Aorta (tissue), 5 donors: ENCODE results near the gene TMEM80. TPM values are rescaled to one million over a fixed set of nuclear protein-coding genes. Genes with fewer than 3 reads are reported as not detected.

Experiments used
- ATAC-seq: fragments of 200-7000 bp; cut with Tn5 transposase; one replicate; pipeline ENCODE4 v1.9.1; 2022; ENCODE audit warnings: moderate library complexity; ENCODE audit not compliant: low FRiP score
- DNase-seq, 2 donors: peaks; one replicate each; pipeline ENCODE4 v3.0.0-alpha.2; 2020
- H3K27ac ChIP-seq, 2 donors: one replicate each; pipeline ENCODE4 v1.5.1; 2013; ENCODE audit warnings: low read length in 2 of 2, mild to moderate bottlenecking in 2 of 2, moderate library complexity in 2 of 2, control low read depth in 1 of 2, inconsistent platforms in 1 of 2, low read depth in 1 of 2
- H3K27me3 ChIP-seq, 2 donors: one replicate each; pipeline ENCODE4 v1.6.1; 2013; ENCODE audit warnings: control low read depth in 1 of 2, low read length in 1 of 2, mild to moderate bottlenecking in 1 of 2, moderate library complexity in 1 of 2; ENCODE audit not compliant: insufficient read depth in 2 of 2, control insufficient read depth in 1 of 2
- H3K36me3 ChIP-seq, 2 donors: one replicate each; pipeline ENCODE4 v1.6.1; 2013; ENCODE audit warnings: control low read depth in 1 of 2, low read length in 1 of 2, mild to moderate bottlenecking in 1 of 2; ENCODE audit not compliant: insufficient read depth in 2 of 2, control insufficient read depth in 1 of 2
- H3K4me1 ChIP-seq, 2 donors: one replicate each; pipeline ENCODE4 v1.6.1; 2013; ENCODE audit warnings: low read length in 2 of 2, control low read depth in 1 of 2, mild to moderate bottlenecking in 1 of 2, moderate library complexity in 1 of 2; ENCODE audit not compliant: insufficient read depth in 2 of 2, control insufficient read depth in 1 of 2
- H3K4me3 ChIP-seq, 2 donors: one replicate each; pipeline ENCODE4 v1.5.1; 2013; ENCODE audit warnings: low read length in 2 of 2, control low read depth in 1 of 2, mild to moderate bottlenecking in 1 of 2
- H3K9me3 ChIP-seq: one replicate; pipeline ENCODE4 v1.6.1; 2013; ENCODE audit warnings: mild to moderate bottlenecking, low read length; ENCODE audit not compliant: control insufficient read depth
- WGBS, 2 donors: extraction: QIAGEN DNeasy Blood & Tissue Kit; methylation state at CpG; one replicate each; pipeline ENCODE4 v1.1.7; 2013; 5-methylcytosine and 5-hydroxymethylcytosine counted together
- intact Hi-C, 2 donors: fragments of 100-400 bp; cut with DNase I; formaldehyde crosslinking; loops; one replicate each; pipeline versions ENCODE4 v1.14.2 to v1.15.0; 2022
- polyA plus RNA-seq, 2 donors: library from polyadenylated mRNA; stranded (reverse); fragments of 200-250 nt; gene quantifications; one replicate each; pipeline ENCODE4 v1.2.3, GENCODE V29; 2013
- total RNA-seq, 2 donors: library from RNA; stranded (reverse); fragmentation: NEBNext Ultra II Directional; extraction: Animal tissue kit (Norgen Biotek cat#: 25700); gene quantifications; one replicate each; pipeline ENCODE4 v1.2.1, GENCODE V29; 2021
- donor health status: healthy with polysubstance abuse.
- donor health status: Bipolar disorder and iron deficiency.
- donor health status: DM: no; HTN: no; CAD: no.
- donor health status: DM: no; HTN: no; CAD: no.
- donor health status: DM: yes; HTN: yes; CAD: no.

TMEM80 gene
- total and polyA plus RNA-seq, 4 donors = 8.4 to 31.2 (median 19.3) TPM

DNA sequence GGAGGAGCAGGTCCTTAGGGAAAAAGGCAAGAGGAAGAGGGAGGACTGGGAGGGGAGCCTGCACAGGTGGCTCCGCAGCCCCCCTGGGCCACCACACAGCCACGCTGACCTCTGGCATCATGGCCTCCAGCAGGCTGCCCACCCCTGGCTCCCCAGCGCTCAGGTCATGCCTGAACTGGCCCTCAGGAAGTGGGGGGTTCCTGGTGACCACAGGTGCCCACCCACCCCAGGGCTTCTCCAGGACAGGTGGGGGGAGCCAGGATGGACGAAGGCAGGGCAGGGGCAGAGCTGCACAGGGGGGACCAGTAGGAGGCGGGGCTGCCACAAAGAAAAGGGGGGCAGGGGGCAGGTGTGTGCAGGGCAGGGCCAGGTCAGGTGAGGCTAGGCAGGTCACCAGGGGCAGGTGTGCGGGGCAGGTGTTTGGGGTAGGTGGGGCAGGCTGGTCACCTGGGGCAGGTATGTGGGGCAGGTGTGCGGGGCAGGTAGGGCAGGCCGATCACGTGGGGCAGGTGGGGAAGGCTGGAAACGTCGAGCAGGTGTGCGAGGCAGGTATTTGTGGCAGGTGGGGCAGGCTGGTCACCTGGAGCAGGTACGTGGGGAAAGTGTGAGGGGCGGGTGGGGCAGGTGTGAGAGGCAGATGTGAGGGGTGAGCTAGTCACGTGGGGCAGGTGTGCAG, 1.6 kb upstream of the TMEM80 start:
- 75% methylated on average over 15 of the region's 15 CpGs for WGBS, 2 donors
- H3K4me3 ChIP-seq = no peak overlapping the region
- H3K27ac ChIP-seq = no peak overlapping the region

DNA sequence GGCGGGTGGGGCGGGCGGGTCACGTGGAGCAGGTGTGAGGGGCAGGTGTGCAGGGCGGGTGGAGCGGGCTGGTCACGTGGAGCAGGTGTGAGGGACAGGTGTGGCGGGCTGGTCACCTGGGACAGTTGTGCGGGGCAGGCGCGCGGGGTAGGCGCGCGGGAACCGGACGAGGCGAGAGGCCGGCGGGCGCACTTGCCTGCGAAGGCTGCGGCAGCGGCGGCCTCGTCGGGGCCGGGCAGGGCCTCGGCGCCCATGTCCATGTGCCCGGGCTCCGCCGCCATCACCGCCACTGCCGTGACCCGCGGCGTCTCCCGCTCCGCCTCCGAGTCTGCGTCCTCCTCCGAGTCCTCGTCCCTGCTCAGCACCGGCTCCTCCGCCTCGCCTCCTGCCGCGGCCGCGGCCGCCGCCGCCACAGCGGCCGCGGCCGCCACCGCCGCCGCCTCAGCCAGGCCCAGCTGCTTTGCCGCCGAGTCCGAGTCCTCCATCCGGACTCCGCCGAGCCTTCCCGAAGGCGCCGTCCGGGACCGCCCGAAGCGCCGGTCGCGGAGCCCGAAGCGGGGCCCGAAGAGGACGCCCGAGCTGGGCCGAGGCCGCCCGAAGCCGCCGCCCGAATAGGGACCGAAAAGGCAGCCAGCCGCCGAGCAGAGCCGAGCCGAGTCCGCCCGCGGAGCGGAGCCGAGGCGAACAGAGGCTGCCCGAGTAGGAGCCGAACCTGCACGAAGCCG, 891 bp upstream of the TMEM80 start, which contains the start of gene DEAF1:
TSS of gene DEAF1 (minus strand) at position 660 of the 725 bp plus-strand sequence. CDS start at position 485, 175 bp downstream.
- WGBS, 2 donors = 4% methylated on average over 58 to 103 of the region's 103 CpGs
- intact Hi-C loops = no loop called here
- Histone ChIP-seq H3K4me3 (peak within 1 kb of the TSS; percentile 54 to 72), H3K27me3 (no peaks in the 10 kb centered on the region), H3K36me3 (no peaks in the 10 kb centered on the region), H3K4me1 (no peaks in the 10 kb centered on the region), H3K9me3 (no peaks in the 10 kb centered on the region), H3K27ac (peak within 1 kb of the TSS; percentile 83 to 92)
- DNase-seq (peak; percentile 100), ATAC-seq (peak; percentile 97)

More for the DNA sequence above, 1.6 kb upstream of the TMEM80 start:
- no peaks in the 10 kb centered on the region for H3K36me3 ChIP-seq
- intact Hi-C loops = no loop called here
- no peak for ATAC-seq
- DNase-seq = peak in 1 of 2 donors; percentile 78
- H3K4me1 ChIP-seq = no peaks in the 10 kb centered on the region
- no peaks in the 10 kb centered on the region for H3K9me3 ChIP-seq
- H3K27me3 ChIP-seq = no peaks in the 10 kb centered on the region

DNA sequence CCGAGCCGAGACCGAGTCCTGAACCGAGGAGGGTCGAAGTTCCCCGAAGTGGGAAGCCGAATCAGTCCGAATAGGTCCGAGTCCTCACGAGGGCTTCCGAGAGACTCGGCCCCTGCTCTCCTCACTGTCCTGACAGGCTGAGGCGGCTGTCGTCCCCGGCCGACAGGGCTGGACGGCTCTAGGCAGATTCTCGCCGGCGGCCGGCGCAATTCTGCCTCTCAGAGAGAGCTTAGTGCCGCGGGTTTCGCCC, 403 bp upstream of the TMEM80 start:
- Histone ChIP-seq H3K27ac (peak overlapping the region; percentile 83 to 92), H3K27me3 (no peaks in the 10 kb centered on the region), H3K4me3 (peak overlapping the region; percentile 23 to 39), H3K4me1 (no peaks in the 10 kb centered on the region), H3K9me3 (no peaks in the 10 kb centered on the region), H3K36me3 (no peaks in the 10 kb centered on the region)
- no peak for DNase-seq
- 0% methylated on average over 23 to 25 of the region's 25 CpGs for WGBS, 2 donors
- intact Hi-C loops = no loop called here
- no peak for ATAC-seq

DNA sequence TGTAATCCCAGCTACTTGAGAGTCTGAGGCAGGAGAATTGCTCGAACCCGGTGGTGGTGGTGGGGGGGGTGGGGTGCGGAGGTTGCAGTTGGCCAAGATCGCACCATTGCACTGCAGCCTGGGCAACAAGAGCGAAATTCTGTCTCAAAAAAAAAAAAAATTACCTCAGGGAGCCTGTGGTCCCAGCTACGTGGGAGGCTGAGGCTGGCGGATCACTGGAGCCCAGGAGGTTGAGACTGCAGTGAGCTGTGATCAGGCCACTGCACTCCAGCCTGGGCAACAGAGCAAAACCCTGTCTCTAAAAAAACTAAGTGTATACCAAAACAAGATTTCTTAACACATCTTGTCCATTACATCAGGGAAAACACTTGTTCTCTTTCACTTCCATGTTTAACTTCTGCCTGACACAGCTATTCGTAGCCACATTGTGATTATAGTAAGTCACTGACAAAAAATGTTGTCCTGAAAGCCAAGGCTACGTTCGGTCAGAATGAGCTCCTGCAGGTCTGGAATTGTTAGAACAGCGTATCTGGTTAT, 1.4 kb downstream of the TMEM80 start:
- H3K4me1 ChIP-seq = no peaks in the 10 kb centered on the region
- H3K27ac ChIP-seq = peak overlapping the region in 1 of 2 donors; percentile 6
- WGBS, 2 donors = 22 to 27% methylated on average over 11 of the region's 11 CpGs

DNA sequence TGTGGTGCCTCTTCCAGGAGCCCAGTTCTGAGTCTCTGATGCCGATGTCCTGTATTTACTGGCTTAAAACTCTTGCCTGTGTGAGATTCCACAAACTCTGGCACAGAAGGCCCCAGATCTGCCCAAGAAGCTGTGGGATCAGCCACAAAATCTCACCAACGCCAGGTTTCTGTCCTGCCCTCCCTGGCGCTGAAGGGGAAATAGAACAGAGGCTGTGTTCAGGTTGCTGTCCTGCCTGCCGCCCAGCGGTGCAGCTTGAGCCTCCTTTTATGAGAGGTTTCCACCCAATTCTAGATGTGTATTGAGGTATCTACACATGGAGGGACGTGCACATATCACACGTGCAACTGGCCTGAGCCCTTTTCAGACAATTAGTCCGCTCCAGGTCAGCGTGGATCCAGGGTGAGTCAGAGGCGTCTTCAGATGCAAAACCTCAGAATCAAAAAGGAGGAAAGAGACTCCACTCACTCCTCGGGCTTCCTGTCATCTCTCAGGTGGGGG, 2.2 kb downstream of the TMEM80 start:
- Histone ChIP-seq H3K27ac (peak overlapping the region in 1 of 2 donors; percentile 41), H3K4me1 (no peaks in the 10 kb centered on the region), H3K4me3 (no peak overlapping the region), H3K27me3 (no peaks in the 10 kb centered on the region), H3K9me3 (no peaks in the 10 kb centered on the region), H3K36me3 (no peaks in the 10 kb centered on the region)
- no peak for DNase-seq
- intact Hi-C loops = loop anchor here in 1 of 2 donors (2.0 kb wide), 1 partner anchor 31 kb away; no protein-coding TSS in a partner anchor
- WGBS, 2 donors = 72 to 76% methylated on average over 11 of the region's 11 CpGs
- no peak for ATAC-seq

More for the DNA sequence above, 1.4 kb downstream of the TMEM80 start:
- ATAC-seq (no peak), DNase-seq (peak in 1 of 2 donors; percentile 59)
- H3K4me3 ChIP-seq = no peak overlapping the region
- intact Hi-C loops = loop anchor here in 1 of 2 donors (2.0 kb wide), 1 partner anchor 32 kb away; no protein-coding TSS in a partner anchor
- H3K36me3 ChIP-seq = no peaks in the 10 kb centered on the region
- no peaks in the 10 kb centered on the region for H3K9me3 ChIP-seq
- no peaks in the 10 kb centered on the region for H3K27me3 ChIP-seq

DNA sequence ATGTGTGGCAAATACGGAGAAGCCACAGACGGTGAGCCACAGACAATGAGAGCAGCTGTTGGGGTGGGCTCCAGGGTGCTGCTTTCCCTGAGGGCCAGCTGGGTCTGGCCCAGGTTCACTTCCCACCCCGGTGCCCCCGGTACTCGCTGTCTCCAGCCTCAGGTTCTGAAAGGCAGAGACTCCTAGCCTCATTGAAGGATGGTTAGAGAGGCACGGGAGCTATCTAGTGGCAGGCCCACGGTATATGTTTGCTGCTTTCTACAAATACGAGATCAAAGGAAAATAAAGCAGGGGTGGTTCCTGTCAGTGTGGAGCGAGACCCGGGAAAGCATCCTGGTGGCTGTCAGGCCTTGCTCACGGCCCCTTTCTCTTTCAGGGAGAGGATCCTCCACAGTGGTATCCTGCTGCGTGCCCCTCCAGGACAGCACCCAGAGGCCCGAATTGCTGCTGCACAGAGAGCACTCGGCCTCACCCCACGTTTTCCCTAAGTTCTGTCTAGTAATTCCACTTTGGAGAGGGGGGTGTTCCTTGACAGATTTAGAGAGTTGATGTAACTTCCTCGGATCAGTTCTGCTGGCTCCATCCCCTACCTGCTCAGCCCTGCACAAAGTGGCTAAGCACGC, 3.0 kb downstream of the TMEM80 start:
- DNase-seq = no peak
- Histone ChIP-seq H3K4me1 (no peaks in the 10 kb centered on the region), H3K36me3 (no peaks in the 10 kb centered on the region), H3K9me3 (no peaks in the 10 kb centered on the region), H3K27ac (peak overlapping the region in 1 of 2 donors; percentile 21), H3K4me3 (no peak overlapping the region), H3K27me3 (no peaks in the 10 kb centered on the region)
- no peak for ATAC-seq
- WGBS, 2 donors = 79 to 80% methylated on average over 17 of the region's 17 CpGs
- intact Hi-C loops = no loop called here

DNA sequence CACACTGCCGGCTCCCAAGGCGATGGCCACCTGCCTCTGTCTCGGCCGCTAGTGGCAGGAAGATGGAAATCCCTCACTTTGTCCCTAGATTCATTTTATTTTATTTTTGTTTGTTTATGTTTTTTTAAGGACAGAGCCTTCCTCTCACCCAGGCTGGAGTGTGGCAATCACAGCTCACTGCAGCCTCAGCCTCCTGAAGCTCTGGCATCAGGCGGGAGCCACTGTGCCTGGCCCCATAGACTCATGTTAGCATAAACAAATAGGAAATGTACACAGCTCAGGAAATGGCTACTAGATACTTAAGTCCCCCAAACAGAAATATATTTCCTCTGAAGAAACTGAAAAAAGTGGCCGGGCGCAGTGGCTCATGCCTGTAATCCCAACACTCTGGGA, 3.5 kb downstream of the TMEM80 start:
- 91 to 93% methylated on average over 7 of the region's 7 CpGs for WGBS, 2 donors
- Histone ChIP-seq H3K27ac (no peak overlapping the region), H3K4me1 (no peaks in the 10 kb centered on the region), H3K9me3 (no peaks in the 10 kb centered on the region), H3K4me3 (no peak overlapping the region), H3K27me3 (no peaks in the 10 kb centered on the region), H3K36me3 (no peaks in the 10 kb centered on the region)
- no peak for DNase-seq
- no peak for ATAC-seq
- intact Hi-C loops = no loop called here

DNA sequence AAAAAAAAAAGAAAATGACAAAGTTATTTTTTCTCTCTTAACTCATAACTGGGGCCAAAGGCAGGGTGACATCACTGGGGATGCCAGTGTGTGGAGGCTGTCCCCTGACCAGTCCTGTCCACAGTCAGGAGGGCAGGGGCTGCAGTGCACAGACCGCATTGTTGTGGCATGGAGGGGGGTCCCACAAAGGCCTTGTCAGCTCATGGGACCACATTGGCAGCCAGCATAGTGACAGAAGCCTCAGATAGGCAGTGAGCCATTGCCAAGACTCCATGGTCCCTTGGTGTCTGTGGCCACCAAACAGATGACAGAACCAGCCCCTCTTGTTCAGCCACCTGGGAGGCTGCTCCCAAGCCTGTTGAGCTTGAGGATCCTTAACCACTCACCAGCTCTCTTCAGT, 4.1 kb downstream of the TMEM80 start:
- H3K27me3 ChIP-seq = no peaks in the 10 kb centered on the region
- intact Hi-C loops = no loop called here
- no peak for ATAC-seq
- 91 to 94% methylated on average over 1 of the region's 1 CpG for WGBS, 2 donors
- H3K36me3 ChIP-seq = no peaks in the 10 kb centered on the region
- H3K9me3 ChIP-seq = no peaks in the 10 kb centered on the region
- DNase-seq = no peak
- no peak overlapping the region for H3K27ac ChIP-seq
- no peaks in the 10 kb centered on the region for H3K4me1 ChIP-seq
- no peak overlapping the region for H3K4me3 ChIP-seq
